ENCODE results near the gene CHAT. TPM values are rescaled to one million over a fixed set of nuclear protein-coding genes. Genes with fewer than 3 reads are reported as not detected.

Gene CHAT
- total and polyA plus RNA-seq, 2 of the 13 experiments (the other 11 are each of a cell fraction or from before 2014, with no cell fraction given): not detected

DNA sequence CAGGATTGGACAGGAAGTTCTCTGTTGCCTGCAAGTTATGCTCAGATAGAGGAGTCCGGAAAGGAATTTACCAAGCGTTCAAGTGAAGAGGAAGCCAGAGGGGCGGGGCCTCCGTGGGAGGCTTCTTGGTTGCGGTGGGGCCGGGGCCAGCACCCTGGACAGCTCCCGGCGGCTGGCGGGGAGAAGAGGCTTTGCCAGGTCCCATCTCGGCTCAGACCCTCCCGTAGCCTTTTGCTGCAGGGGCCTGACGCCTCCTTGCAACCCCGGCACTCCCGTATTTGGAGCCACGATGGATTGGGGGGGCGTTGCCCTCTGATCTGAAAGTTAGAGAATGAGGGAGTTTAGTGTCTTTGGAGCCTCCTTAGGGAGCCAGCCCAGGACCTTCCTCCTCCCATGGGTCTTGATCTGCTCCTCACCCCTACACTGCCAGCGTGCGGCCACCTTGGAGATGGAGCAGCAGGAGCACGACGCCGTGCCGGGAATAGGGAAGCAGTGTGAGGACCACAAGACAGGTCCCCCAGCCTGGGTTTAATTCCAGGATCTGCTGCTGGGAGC lies 6.8 kb upstream of the CHAT start (continued):
- TF ChIP-seq NPAS2 (CRISPR knock-in tag; IDR thresholded peaks at IDR 0.05; ENCODE audit: borderline replicate concordance) (no peak), HOXA5 (CRISPR knock-in tag; IDR thresholded peaks at IDR 0.05) (peak; percentile 98), JARID2 (CRISPR knock-in tag; IDR thresholded peaks at IDR 0.05; ENCODE audit: insufficient replicate concordance) (peak; percentile 79), ZNF749 (CRISPR knock-in tag; IDR thresholded peaks at IDR 0.05; ENCODE audit: borderline replicate concordance) (peak; percentile 78; the same call in 1 of the 2 replicates), ZNF549 (CRISPR knock-in tag; IDR thresholded peaks at IDR 0.05) (no peak), SRY (CRISPR knock-in tag; IDR thresholded peaks at IDR 0.05) (peak; percentile 87; the same call in 1 of the 2 replicates), ZNF451 (CRISPR knock-in tag; IDR thresholded peaks at IDR 0.05) (no peak), SIX4 (CRISPR knock-in tag; IDR thresholded peaks at IDR 0.05) (0 out of 2 replicates have a peak, but pooled peaks have one; percentile 23), HOXA3 (CRISPR knock-in tag; IDR thresholded peaks at IDR 0.05) (peak; percentile 47; the same call in 1 of the 2 replicates)
- TF ChIP-seq, protein P1, sequence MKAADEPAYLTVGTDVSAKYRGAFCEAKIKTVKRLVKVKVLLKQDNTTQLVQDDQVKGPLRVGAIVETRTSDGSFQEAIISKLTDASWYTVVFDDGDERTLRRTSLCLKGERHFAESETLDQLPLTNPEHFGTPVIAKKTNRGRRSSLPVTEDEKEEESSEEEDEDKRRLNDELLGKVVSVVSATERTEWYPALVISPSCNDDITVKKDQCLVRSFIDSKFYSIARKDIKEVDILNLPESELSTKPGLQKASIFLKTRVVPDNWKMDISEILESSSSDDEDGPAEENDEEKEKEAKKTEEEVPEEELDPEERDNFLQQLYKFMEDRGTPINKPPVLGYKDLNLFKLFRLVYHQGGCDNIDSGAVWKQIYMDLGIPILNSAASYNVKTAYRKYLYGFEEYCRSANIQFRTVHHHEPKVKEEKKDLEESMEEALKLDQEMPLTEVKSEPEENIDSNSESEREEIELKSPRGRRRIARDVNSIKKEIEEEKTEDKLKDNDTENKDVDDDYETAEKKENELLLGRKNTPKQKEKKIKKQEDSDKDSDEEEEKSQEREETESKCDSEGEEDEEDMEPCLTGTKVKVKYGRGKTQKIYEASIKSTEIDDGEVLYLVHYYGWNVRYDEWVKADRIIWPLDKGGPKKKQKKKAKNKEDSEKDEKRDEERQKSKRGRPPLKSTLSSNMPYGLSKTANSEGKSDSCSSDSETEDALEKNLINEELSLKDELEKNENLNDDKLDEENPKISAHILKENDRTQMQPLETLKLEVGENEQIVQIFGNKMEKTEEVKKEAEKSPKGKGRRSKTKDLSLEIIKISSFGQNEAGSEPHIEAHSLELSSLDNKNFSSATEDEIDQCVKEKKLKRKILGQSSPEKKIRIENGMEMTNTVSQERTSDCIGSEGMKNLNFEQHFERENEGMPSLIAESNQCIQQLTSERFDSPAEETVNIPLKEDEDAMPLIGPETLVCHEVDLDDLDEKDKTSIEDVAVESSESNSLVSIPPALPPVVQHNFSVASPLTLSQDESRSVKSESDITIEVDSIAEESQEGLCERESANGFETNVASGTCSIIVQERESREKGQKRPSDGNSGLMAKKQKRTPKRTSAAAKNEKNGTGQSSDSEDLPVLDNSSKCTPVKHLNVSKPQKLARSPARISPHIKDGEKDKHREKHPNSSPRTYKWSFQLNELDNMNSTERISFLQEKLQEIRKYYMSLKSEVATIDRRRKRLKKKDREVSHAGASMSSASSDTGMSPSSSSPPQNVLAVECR (CRISPR knock-in tag; IDR thresholded peaks at IDR 0.05; ENCODE audit: borderline replicate concordance): peak; percentile 59; the same call in 1 of the 2 replicates
- TF ChIP-seq, protein P2, sequence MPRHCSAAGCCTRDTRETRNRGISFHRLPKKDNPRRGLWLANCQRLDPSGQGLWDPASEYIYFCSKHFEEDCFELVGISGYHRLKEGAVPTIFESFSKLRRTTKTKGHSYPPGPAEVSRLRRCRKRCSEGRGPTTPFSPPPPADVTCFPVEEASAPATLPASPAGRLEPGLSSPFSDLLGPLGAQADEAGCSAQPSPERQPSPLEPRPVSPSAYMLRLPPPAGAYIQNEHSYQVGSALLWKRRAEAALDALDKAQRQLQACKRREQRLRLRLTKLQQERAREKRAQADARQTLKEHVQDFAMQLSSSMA (CRISPR knock-in tag; IDR thresholded peaks at IDR 0.05): no peak
- TF ChIP-seq, protein P3, sequence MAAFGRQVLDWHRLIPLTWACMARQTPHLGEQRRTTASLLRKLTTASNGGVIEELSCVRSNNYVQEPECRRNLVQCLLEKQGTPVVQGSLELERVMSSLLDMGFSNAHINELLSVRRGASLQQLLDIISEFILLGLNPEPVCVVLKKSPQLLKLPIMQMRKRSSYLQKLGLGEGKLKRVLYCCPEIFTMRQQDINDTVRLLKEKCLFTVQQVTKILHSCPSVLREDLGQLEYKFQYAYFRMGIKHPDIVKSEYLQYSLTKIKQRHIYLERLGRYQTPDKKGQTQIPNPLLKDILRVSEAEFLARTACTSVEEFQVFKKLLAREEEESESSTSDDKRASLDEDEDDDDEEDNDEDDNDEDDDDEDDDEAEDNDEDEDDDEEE (CRISPR knock-in tag; IDR thresholded peaks at IDR 0.05): no peak
- TF ChIP-seq, protein P4, sequence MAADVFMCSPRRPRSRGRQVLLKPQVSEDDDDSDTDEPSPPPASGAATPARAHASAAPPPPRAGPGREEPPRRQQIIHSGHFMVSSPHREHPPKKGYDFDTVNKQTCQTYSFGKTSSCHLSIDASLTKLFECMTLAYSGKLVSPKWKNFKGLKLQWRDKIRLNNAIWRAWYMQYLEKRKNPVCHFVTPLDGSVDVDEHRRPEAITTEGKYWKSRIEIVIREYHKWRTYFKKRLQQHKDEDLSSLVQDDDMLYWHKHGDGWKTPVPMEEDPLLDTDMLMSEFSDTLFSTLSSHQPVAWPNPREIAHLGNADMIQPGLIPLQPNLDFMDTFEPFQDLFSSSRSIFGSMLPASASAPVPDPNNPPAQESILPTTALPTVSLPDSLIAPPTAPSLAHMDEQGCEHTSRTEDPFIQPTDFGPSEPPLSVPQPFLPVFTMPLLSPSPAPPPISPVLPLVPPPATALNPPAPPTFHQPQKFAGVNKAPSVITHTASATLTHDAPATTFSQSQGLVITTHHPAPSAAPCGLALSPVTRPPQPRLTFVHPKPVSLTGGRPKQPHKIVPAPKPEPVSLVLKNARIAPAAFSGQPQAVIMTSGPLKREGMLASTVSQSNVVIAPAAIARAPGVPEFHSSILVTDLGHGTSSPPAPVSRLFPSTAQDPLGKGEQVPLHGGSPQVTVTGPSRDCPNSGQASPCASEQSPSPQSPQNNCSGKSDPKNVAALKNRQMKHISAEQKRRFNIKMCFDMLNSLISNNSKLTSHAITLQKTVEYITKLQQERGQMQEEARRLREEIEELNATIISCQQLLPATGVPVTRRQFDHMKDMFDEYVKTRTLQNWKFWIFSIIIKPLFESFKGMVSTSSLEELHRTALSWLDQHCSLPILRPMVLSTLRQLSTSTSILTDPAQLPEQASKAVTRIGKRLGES (CRISPR knock-in tag; IDR thresholded peaks at IDR 0.05; ENCODE audit: borderline replicate concordance): 0 out of 2 replicates have a peak, but pooled peaks have one; percentile 46
- TF ChIP-seq, protein P5, sequence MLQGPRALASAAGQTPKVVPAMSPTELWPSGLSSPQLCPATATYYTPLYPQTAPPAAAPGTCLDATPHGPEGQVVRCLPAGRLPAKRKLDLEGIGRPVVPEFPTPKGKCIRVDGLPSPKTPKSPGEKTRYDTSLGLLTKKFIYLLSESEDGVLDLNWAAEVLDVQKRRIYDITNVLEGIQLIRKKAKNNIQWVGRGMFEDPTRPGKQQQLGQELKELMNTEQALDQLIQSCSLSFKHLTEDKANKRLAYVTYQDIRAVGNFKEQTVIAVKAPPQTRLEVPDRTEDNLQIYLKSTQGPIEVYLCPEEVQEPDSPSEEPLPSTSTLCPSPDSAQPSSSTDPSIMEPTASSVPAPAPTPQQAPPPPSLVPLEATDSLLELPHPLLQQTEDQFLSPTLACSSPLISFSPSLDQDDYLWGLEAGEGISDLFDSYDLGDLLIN (CRISPR knock-in tag; IDR thresholded peaks at IDR 0.05; ENCODE audit: borderline replicate concordance): peak; percentile 83; the same call in 1 of the 2 replicates
- TF ChIP-seq, protein P6, sequence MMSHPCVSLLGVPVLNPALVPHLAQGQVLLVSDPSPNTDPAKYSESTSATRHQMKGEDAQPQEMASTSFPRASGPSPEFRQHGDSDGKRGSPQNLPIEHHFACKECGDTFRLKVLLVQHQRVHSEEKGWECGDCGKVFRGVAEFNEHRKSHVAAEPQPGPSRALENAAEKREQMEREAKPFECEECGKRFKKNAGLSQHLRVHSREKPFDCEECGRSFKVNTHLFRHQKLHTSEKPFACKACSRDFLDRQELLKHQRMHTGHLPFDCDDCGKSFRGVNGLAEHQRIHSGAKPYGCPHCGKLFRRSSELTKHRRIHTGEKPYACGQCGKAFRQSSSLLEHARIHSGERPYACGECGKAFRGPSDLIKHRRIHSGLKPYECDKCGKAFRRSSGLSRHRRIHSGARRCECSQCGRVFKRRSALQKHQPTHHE (CRISPR knock-in tag; IDR thresholded peaks at IDR 0.05; ENCODE audit: borderline replicate concordance): no peak
- TF ChIP-seq, protein P7, sequence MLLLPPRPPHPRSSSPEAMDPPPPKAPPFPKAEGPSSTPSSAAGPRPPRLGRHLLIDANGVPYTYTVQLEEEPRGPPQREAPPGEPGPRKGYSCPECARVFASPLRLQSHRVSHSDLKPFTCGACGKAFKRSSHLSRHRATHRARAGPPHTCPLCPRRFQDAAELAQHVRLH (CRISPR knock-in tag; IDR thresholded peaks at IDR 0.05; ENCODE audit: borderline replicate concordance, low read depth): peak; percentile 87

Measured in HepG2 (cell line).